SK-N-SH treated with all-trans-retinoic acid at 6 μM for 48 hours (cell line): ENCODE results near the gene THSD7A.

Source experiments
- ATAC-seq: fragments of 200-7000 bp; cut with Tn5 transposase; 3 replicates; pipeline ENCODE4 v1.9.1; 2020; ENCODE audit warnings: mild to moderate bottlenecking, moderate library complexity
- ARNTL ChIP-seq: fragments of 450-650 bp; formaldehyde crosslinking; IDR thresholded peaks from 2 replicates; pipeline ENCODE4 v1.5.0; 2020; ENCODE audit warnings: low read depth, mild to moderate bottlenecking, moderate library complexity, borderline replicate concordance
- BACH2 ChIP-seq: fragments of 250-450 bp; sonication (Bioruptor Pico); IDR thresholded peaks from 2 replicates; pipeline ENCODE4 v1.9.0; 2021; ENCODE audit warnings: mild to moderate bottlenecking, borderline replicate concordance
- CREB5 ChIP-seq: fragments of 250-450 bp; sonication (Bioruptor Pico); IDR thresholded peaks from 2 replicates; pipeline ENCODE4 v1.5.1; 2020; ENCODE audit warnings: low read depth, mild to moderate bottlenecking, moderate library complexity
- CSDC2 ChIP-seq: fragments of 250-450 bp; sonication (Bioruptor Pico); IDR thresholded peaks from 2 replicates; pipeline ENCODE4 v1.5.0; 2020; ENCODE audit warnings: mild to moderate bottlenecking, moderate library complexity
- CSRNP3 ChIP-seq: fragments of 250-450 bp; sonication (Bioruptor Pico); IDR thresholded peaks from 2 replicates; pipeline ENCODE4 v1.5.1; 2021; ENCODE audit warnings: mild to moderate bottlenecking, moderate library complexity
- ESRRG ChIP-seq: fragments of 250-450 bp; sonication (Bioruptor Pico); IDR thresholded peaks from 2 replicates; pipeline ENCODE4 v1.6.1; 2021; ENCODE audit warnings: mild to moderate bottlenecking
- GLIS3 ChIP-seq: fragments of 250-450 bp; sonication (Bioruptor Pico); IDR thresholded peaks from 2 replicates; pipeline ENCODE4 v1.5.0; 2020; ENCODE audit warnings: mild to moderate bottlenecking, moderate library complexity
- ISL1 ChIP-seq: fragments of 250-450 bp; sonication (Bioruptor Pico); IDR thresholded peaks from 2 replicates; pipeline ENCODE4 v2.1.2; 2022; ENCODE audit warnings: mild to moderate bottlenecking, moderate library complexity
- OSR1 ChIP-seq: fragments of 250-450 bp; sonication (Bioruptor Pico); IDR thresholded peaks from 2 replicates; pipeline ENCODE4 v1.8.0; 2022; ENCODE audit warnings: moderate library complexity, mild to moderate bottlenecking, inconsistent platforms
- PATZ1 ChIP-seq: fragments of 250-450 bp; sonication (Bioruptor Pico); IDR thresholded peaks from 2 replicates; pipeline ENCODE4 v1.8.0; 2020; ENCODE audit warnings: mild to moderate bottlenecking, moderate library complexity, borderline replicate concordance
- POU6F1 ChIP-seq: fragments of 250-450 bp; sonication (Bioruptor Pico); IDR thresholded peaks from 2 replicates; pipeline ENCODE4 v1.8.0; 2021; ENCODE audit warnings: low read depth, mild to moderate bottlenecking, moderate library complexity, borderline replicate concordance
- PPARA ChIP-seq: fragments of 250-450 bp; sonication (Bioruptor Pico); IDR thresholded peaks from 2 replicates; pipeline ENCODE4 v1.5.0; 2020; ENCODE audit warnings: mild to moderate bottlenecking, borderline replicate concordance
- RARB ChIP-seq: fragments of 250-450 bp; sonication (Bioruptor Pico); IDR thresholded peaks from 2 replicates; pipeline ENCODE4 v1.8.0; 2021; ENCODE audit warnings: mild to moderate bottlenecking, moderate library complexity
- SNAI2 ChIP-seq: fragments of 250-450 bp; sonication (Bioruptor Pico); IDR thresholded peaks from 2 replicates; pipeline ENCODE4 v1.5.0; 2020; ENCODE audit warnings: mild to moderate bottlenecking, moderate library complexity
- TCF4 ChIP-seq: fragments of 250-450 bp; sonication (Bioruptor Pico); IDR thresholded peaks from 2 replicates; pipeline ENCODE4 v1.8.0; 2021; ENCODE audit warnings: mild to moderate bottlenecking, moderate library complexity, borderline replicate concordance
- TOX ChIP-seq: fragments of 250-450 bp; sonication (Bioruptor Pico); IDR thresholded peaks from 2 replicates; pipeline ENCODE4 v1.8.0; 2021; ENCODE audit warnings: mild to moderate bottlenecking, moderate library complexity, borderline replicate concordance
- TSHZ2 ChIP-seq: fragments of 250-450 bp; sonication (Bioruptor Pico); IDR thresholded peaks from 2 replicates; pipeline ENCODE4 v1.5.0; 2020; ENCODE audit warnings: mild to moderate bottlenecking, moderate library complexity
- ZC3H10 ChIP-seq: fragments of 250-450 bp; sonication (Bioruptor Pico); IDR thresholded peaks from 2 replicates; pipeline ENCODE4 v1.5.1; 2021; ENCODE audit warnings: mild to moderate bottlenecking, moderate library complexity
- ZFP3 ChIP-seq: fragments of 250-450 bp; sonication (Bioruptor Pico); IDR thresholded peaks from 2 replicates; pipeline ENCODE4 v1.5.0; 2020; ENCODE audit warnings: mild to moderate bottlenecking, moderate library complexity
- ZFP30 ChIP-seq: fragments of 450-650 bp; formaldehyde crosslinking; IDR thresholded peaks from 2 replicates; pipeline ENCODE4 v1.5.0; 2022; ENCODE audit warnings: mild to moderate bottlenecking, moderate library complexity
- ZNF565 ChIP-seq: fragments of 450-650 bp; formaldehyde crosslinking; conservative IDR thresholded peaks from 2 replicates; pipeline ENCODE4 v1.5.0; 2020; ENCODE audit warnings: low read depth, mild to moderate bottlenecking, moderate library complexity
- ZNF70 ChIP-seq: fragments of 450-650 bp; formaldehyde crosslinking; IDR thresholded peaks from 2 replicates; pipeline ENCODE4 v1.5.0; 2020; ENCODE audit warnings: mild to moderate bottlenecking, moderate library complexity
- ZNF8 ChIP-seq: fragments of 450-650 bp; formaldehyde crosslinking; IDR thresholded peaks from 2 replicates; pipeline ENCODE4 v1.5.0; 2020; ENCODE audit warnings: mild to moderate bottlenecking, moderate library complexity

THSD7A gene

GRCh38 chr7:11615174-11615573 lies 216.8 kb downstream of the THSD7A start:
- ATAC-seq: no peak
- TF ChIP-seq BACH2 (no peak), CSRNP3 (CRISPR knock-in tag) (no peak), ZNF565 (no peak), PPARA (no peak), TOX (CRISPR knock-in tag) (no peak), POU6F1 (CRISPR knock-in tag) (no peak), ESRRG (CRISPR knock-in tag) (no peak), SNAI2 (CRISPR knock-in tag) (no peak), CREB5 (CRISPR knock-in tag) (no peak), ZNF70 (no peak), TSHZ2 (CRISPR knock-in tag) (no peak), CSDC2 (CRISPR knock-in tag) (no peak), TCF4 (no peak), ISL1 (CRISPR knock-in tag) (no peak), ZC3H10 (CRISPR knock-in tag) (no peak), RARB (CRISPR knock-in tag) (no peak), GLIS3 (CRISPR knock-in tag) (no peak)
- TF ChIP-seq, all 23 proteins: peak for 0

GRCh38 chr7:11613292-11613930 lies 218.6 kb downstream of the THSD7A start:
- ATAC-seq: no peak
- no peak for TF ChIP-seq ZNF8 (CRISPR knock-in tag)
- TF ChIP-seq GLIS3 (CRISPR knock-in tag): no peak
- no peak for TF ChIP-seq ARNTL
- TF ChIP-seq ZC3H10 (CRISPR knock-in tag): no peak

- TF ChIP-seq ZC3H10 (CRISPR knock-in tag) (no peak), POU6F1 (CRISPR knock-in tag) (no peak), GLIS3 (CRISPR knock-in tag) (no peak), ZFP3 (no peak), ESRRG (CRISPR knock-in tag) (no peak), ISL1 (CRISPR knock-in tag) (no peak), BACH2 (no peak), ZNF70 (no peak), ZFP30 (CRISPR knock-in tag) (no peak), ARNTL (no peak), RARB (CRISPR knock-in tag) (no peak), PATZ1 (CRISPR knock-in tag) (no peak), TOX (CRISPR knock-in tag) (no peak), OSR1 (CRISPR knock-in tag) (no peak), CSRNP3 (CRISPR knock-in tag) (no peak), SNAI2 (CRISPR knock-in tag) (no peak), PPARA (no peak), ZNF565 (no peak), ZNF8 (CRISPR knock-in tag) (no peak), CSDC2 (CRISPR knock-in tag) (no peak)
- TF ChIP-seq, all 23 proteins: peak for 0
- no peak for ATAC-seq
Observed at GRCh38 chr7:11612737-11613136, 219.3 kb downstream of the THSD7A start.
